GM19324 (cell line): ENCODE measurements around the gene RNU11.
"Not testable (repeated sequence)": the region's sequence is repeated elsewhere in the genome, so short reads cannot be mapped to it uniquely, and the experiment has no call there.

Source experiments
- ATAC-seq: cut with Tn5 transposase; IDR thresholded peaks from one replicate; pipeline ENCODE4 v1.9.1; 2021; ENCODE audit warnings: mild to moderate bottlenecking, moderate library complexity; ENCODE audit not compliant: unreplicated experiment, low FRiP score

RNU11 gene

DNA sequence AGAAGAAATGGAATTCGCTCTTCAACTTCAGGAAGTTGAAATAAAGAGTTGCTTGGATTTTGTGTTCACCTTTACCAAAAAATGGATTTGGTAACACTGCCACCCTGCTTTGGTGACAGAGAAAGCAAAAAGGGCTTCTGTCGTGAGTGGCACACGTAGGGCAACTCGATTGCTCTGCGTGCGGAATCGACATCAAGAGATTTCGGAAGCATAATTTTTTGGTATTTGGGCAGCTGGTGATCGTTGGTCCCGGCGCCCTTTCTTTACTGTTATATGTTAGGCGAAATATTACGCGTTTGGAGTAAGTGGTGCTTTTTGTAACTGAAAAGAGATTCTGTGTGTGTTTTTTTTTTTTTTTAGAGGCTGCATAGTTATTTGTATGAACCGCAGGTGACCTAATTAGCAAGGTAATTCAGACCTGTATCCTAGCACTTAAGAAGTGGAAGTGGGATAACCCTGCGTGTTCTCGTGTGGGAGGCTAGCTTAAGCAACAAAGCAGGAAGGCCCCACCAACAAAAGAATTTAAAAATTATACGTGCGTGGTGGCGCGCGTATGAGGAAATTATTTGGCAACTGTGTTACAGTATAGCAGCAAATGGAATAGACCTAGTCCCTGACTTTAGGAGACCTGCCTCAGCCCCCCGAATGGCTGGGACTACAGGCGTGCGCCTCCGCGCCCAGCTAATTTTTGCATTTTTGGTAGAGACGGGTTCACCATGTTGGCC, at the start of gene RNU11:
RNU11 (plus strand) TSS at position 127 of the 725 bp plus-strand sequence.
- peak; percentile 69 for ATAC-seq

GRCh38 chr1:28601696-28602095, 46.7 kb upstream of the RNU11 start:
- ATAC-seq = no peak

DNA sequence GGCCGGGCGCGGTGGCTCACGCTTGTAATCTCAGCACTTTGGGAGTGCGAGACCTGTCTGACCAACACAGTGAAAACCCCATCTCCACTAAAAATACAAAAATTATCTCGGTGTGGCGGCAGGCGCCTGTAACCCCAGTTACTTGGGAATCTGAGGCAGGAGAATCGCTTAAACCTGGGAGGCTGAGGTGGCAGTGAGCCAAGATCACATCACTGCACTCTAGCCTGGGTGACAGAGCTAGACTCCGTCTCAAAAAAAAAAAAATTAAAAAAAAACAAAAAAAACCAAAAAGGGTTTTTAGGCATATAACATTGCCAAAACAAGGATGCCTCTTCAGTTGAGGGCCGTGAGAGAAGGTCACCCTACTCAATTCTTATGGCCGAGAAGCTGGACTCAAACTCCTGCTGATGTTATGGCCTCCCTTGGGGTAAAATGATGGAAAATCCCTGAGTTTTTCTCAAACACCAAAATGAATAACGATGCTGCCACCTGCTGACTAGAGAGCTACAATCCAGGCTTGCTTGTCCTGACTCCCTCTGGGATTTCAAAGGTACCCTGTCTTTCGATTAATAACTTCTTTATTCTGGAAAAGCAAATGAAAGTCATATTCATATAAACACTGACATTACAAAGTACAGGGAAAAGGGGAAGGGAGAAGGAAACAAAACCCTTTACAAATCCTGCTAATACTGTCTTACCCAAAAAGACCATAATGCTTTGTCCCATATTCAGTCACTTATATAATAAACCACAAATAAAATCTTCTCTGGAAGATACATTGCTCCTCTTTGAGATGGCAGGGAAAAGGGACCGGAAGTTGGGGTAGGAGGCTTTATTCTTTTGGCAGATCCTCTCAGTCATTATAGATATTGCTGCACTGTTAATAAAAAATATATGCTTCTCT, 45.6 kb upstream of the RNU11 start:
- no peak for ATAC-seq

- ATAC-seq = no peak
Measured at GRCh38 chr1:28604411-28604810, 44.0 kb upstream of the RNU11 start.

DNA sequence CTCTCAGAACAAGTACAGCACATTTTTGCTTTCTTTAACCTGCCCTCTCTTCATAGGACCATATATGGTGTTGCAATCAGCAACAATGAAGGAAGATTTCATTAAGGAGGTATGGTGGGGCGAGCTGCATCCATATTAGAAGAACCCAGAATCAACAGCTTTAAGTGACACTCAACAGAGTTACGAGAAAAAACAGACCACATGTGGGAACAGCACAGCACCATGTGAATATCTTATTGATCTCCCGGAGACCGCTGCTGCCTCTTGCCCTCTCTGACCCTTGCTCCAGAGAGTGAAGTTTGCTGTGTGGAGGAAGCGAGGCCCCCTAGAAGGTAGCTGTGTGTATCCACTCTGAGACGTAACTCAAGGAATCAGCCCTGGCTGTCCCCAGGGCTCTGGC, 43.4 kb upstream of the RNU11 start:
- no peak for ATAC-seq

DNA sequence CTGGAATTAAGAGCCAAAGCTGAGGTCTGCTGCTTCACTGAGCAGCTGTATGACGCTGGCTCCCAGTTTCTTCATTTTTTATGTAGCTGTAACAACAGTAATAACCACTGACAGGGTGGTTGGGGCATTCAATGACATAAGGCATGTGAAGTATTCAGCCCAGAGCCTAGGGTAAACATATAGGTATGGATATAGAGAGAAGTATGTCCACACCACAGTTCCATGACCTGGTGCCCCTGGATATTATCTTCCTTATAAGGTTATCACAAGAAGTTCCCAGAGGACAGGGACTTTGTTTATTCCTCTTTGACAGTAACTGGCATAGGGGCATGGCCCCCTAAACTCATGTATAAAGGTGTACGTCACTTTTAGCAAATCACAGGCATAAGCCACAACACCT, 41.6 kb upstream of the RNU11 start:
- no peak for ATAC-seq

GRCh38 chr1:28613175-28613574, 35.2 kb upstream of the RNU11 start:
- no peak for ATAC-seq

- ATAC-seq = no peak
Measured at GRCh38 chr1:28631713-28632112, 16.7 kb upstream of the RNU11 start.

DNA sequence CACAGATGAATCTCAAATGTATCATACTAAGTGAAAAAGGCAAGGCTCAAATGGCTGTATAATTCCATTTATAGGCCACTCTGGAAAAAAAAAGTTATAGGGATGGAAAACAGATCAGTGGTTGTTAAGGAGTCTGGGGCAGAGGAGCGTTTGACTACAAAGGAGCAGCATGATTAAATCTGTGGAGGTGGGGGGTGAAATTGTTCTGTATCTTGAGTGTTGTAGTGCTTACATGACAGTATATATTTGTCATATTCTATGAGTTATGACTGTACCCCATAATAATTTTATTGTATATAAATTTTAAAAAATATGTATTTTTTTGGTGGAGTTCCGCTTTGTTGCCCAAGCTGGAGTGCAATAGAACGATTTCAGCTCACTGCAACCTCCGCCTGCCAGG, 15.8 kb upstream of the RNU11 start:
- ATAC-seq = no peak

DNA sequence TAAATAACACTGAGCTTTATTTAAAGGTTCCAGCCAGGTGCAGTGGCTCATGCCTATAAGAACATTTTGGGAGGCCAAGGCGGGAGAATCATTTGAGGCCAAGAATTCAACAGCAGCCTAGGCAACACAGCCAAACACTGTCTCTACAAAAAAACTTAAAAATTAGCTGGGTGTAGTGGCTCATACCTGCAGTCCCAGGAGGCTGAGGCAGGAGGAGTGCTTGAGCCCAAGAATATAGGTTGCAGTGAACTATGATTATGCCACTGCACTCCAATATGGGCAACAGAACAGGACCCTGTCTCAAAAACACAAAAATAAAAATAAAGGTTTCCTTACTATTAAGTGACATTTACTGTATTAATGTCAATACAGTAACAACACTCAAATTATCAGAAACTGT, 7.6 kb upstream of the RNU11 start:
- ATAC-seq = no peak

DNA sequence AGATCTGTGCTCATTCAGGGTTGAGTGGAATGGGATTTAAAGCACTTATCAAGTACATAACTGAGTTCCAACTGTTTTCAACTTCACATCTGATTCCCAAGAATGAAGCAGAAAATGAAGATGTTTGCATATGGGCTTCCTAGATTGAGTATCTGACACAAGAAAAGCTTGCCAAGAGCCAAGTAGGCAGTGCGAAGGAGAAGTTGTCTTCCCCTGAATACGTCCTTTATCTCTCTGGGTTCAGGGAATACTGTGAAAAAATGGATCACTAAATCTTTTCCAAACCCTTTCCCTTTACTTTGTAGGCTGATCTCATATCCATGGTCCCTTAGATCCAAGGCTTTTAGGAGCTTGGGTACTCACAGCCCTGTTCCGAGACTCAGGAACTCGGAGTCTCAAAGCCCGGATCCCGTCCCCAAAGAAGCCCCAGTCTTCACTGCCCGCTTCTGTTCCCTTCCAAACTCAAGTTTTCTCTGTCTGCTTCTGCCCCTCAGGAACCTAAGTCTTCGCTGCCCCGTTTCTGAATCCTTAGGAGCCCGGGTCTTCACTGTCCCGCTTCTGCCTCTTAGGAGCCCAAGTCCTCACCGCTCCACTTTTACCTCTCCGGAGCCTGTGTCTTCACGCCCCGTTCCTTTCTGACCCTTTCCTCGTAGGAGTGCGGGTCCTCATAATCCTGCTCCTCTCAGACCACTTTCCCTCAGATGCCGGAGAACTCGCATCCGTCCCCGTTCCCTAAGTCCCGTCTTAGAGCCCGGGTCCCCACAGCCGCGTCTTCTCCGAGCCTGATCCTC, 6.1 kb upstream of the RNU11 start:
- ATAC-seq = no peak

GRCh38 chr1:28642847-28643635, 5.4 kb upstream of the RNU11 start, which contains the start of gene TAF12:
Gene TAF12, minus strand, starts transcription at chr1:28643067. Its CDS starts 20,986 bp downstream, at chr1:28622081.
- ATAC-seq = peak; percentile 81

DNA sequence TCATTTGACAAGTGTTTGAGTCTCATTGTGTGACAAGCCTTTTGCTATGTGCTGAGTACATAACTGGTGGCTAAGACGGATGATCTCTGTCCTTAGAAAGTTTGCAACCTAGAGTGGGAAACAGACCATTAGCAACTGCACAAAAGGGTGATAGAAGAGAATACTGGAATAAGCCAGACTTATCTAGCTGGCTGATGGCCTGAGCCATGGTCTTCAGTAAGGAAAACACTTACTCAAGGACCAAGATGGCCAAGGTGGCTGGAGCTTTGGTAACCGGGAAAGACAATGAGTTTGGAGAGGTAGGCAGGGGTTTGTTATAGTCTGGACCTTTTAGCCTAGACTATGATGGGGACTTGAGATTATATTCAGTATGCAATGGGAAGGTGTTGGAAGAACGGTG, 3.9 kb upstream of the RNU11 start:
- ATAC-seq = no peak

DNA sequence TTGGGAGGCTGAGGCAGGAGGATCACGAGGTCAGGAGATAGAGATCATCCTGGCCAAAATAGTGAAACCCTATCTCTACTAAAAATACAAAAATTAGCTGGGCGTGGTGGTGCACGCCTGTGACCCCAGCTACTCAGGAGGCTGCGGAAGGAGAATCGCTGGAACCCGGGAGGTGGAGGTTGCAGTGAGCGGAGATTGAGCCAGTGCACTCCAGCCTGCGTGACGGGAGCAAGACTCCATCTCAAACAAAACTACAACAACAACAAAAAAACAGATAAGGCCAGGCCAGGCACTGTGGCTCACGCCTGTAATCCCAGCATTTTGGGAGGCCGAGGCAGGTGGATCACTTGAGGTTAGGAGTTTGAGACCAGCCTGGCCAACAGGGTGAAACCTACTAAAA, 3.0 kb upstream of the RNU11 start:
- not testable (repeated sequence) for ATAC-seq

GRCh38 chr1:28646040-28646439, 2.4 kb upstream of the RNU11 start:
- ATAC-seq = no peak

DNA sequence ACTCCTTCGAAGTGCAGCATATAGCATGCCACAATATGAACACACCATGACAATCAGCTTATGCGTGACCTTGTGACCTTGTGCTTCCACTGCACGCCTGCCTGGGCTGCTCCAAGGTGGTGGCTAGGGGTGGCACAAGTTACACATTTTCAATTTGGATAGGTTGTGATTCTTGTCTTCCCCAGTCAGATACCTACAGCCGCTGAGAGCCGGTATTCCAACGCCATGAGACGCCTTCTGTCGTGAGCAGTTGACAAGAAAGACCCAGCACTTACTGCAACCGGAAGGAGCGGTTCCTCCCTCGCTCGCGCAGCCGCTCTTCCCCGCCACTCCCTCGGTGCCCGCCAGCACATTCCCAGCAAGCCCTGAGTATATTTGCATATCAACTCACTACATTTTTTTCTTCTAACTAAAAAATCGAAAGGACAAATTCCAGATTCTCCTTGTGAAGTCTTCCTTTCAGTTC, 359 bp upstream of the RNU11 start:
- peak; percentile 83 for ATAC-seq

DNA sequence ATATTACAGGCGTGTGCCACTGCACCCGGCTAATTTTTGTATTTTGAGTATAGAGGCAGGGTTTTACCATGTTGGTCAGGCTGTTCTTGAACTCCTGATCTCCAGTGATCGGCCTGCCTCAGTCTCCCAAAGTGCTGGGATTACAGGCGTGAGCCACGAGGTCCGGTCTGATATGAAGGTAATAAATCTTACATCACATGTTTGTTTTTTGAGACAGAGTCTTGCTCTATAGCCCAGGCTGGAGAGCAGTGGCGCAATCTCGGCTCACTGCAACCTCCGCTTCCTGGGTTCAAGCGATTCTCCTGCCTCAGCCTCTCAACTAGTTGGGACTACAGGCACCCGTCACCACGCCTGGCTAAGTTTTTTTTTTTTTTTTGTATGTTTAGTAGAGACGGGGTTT, 4.7 kb downstream of the RNU11 start:
- ATAC-seq = not testable (repeated sequence)

DNA sequence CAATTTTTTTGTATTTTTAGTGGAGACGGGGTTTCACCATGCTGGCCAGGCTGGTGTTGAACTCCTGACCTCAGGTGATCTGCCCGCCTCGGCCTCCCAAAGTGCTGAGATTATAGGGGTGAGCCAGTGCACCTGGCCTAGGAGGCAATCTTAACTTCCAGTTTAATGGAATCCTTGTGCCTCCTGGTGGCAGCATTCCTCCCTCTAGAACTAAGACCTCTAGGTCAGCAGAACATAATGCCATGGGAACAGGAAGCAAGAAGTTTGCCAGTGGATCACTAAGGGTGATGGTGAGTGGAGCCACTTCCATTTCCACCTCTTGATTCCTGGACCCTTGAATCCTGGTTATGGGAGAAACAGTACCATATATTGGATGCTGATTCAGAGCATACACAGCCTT, 5.5 kb downstream of the RNU11 start:
- ATAC-seq = not testable (repeated sequence)

- not testable (repeated sequence) for ATAC-seq
Measured at GRCh38 chr1:28655448-28656311, 7.3 kb downstream of the RNU11 start.
